Activated CD8-positive, alpha-beta memory T cell treated with anti-CD3 and anti-CD28 coated beads for 36 hours (primary cell): ENCODE data around the gene HIRIP3. TPM values are rescaled to one million over a fixed set of nuclear protein-coding genes. Genes with fewer than 3 reads are reported as not detected.
"Not testable (repeated sequence)": the region's sequence is repeated elsewhere in the genome, so short reads cannot be mapped to it uniquely, and the experiment has no call there.

ENCODE experiments used
- CTCF ChIA-PET: fragments of 350-600 bp; sonication (Branson Sonifier 250); formaldehyde crosslinking; loops from one replicate; lab custom pipeline; 2021; ENCODE audit warnings: antibody characterized with exemption; lab: Charles Lee
- POLR2A ChIA-PET: fragments of 350-600 bp; sonication (Branson Sonifier 250); formaldehyde crosslinking; loops from one replicate; lab custom pipeline; 2021; ENCODE audit warnings: antibody characterized with exemption; lab: Charles Lee
- total RNA-seq, 2 experiments: library from RNA; stranded (reverse); gene quantifications; one replicate each; pipeline ENCODE4 v1.2.3, GENCODE V29; 2021

HIRIP3 gene, protein sequence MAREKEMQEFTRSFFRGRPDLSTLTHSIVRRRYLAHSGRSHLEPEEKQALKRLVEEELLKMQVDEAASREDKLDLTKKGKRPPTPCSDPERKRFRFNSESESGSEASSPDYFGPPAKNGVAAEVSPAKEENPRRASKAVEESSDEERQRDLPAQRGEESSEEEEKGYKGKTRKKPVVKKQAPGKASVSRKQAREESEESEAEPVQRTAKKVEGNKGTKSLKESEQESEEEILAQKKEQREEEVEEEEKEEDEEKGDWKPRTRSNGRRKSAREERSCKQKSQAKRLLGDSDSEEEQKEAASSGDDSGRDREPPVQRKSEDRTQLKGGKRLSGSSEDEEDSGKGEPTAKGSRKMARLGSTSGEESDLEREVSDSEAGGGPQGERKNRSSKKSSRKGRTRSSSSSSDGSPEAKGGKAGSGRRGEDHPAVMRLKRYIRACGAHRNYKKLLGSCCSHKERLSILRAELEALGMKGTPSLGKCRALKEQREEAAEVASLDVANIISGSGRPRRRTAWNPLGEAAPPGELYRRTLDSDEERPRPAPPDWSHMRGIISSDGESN
- total RNA-seq = 10 to 100 TPM; 46.1 to 46.2 TPM

DNA sequence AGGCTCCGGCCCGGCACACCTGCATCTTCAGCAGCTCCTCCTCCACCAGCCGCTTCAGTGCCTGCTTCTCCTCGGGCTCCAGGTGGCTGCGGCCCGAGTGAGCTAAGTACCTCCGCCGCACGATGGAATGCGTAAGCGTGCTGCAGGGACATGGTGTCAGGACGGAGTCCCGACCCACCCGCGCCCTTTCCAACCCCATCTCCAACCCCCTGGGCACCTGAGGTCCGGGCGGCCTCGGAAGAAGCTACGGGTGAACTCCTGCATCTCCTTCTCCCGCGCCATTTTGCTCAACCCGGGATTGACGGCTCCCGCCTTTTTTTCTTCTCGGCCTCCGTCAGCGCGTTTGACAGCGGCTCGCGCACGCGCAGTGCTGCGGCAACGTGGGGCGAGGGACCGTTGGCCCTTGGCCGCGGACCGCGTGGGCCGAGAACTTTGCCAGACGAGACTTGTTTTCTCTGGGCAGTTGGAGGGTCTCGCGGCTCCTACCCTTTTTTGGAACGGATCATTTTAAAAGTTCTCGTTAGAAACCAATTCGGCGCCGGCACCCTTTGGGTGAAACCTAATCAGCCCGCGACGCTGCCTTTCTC is at the start of gene HIRIP3:
Gene HIRIP3, minus strand, starts transcription at position 294 of the 587 bp plus-strand sequence. Its CDS starts 12 bp downstream, at position 282.
- ChIA-PET POLR2A (interaction anchor here (1.1 to 2.1 kb wide), 3 partner anchors 22 to 187 kb away, joined by 4 to 10 read pairs (median 8); partner anchors contain the start of genes KCTD13 and TAOK2), CTCF (interaction anchor here (1.0 to 2.9 kb wide), 4 partner anchors 11 to 293 kb away, joined by 4 to 10 read pairs (median 6); no protein-coding TSS in a partner anchor)

DNA sequence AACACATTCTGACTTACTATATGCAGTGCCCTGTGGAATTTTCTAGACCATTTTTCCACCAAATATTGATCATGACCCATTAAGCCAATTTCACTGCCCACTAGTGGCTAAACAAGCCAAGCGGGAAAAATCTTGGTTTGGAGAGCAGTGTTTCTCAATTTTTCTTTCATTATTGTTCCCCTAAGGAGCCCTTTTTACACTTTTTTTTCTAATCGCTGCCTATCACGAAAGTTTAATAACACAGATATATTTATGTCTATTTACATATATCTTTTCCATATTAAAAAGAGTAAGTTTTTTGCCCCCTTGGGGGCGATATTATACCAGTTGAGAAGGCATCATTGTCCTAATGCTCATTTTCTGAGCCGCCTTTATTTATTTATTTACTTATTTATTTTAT is 46.4 kb upstream of the HIRIP3 start:
- ChIA-PET CTCF (interaction anchor here (0.7 to 2.0 kb wide), 4 partner anchors 10 to 388 kb away, joined by 3 to 8 read pairs (median 5); partner anchors contain the start of genes DCTPP1 and TBX6), POLR2A (interaction anchor here (0.9 kb wide), 1 partner anchor 50 kb away, joined by 5 read pairs; the partner anchor contains the start of gene TBX6)

DNA sequence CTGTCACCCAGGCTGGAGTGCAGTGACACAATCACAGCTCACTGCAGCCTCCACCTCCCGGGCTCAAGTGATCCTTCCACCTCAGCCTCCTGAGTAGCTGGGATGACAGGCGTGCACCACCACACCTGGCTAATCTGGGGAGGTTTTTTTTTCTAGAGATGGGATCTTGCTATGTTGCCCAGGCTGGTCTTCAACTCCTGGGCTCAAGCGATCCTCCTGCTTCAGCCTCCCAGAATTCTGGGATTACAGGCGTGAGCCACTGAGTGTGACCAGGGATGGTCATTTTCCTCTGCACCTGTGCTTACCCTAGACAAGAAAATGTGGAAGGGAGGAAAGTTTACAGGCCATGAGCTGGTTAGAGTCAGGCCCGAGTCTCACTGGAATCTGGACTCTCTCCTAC is 45.3 kb upstream of the HIRIP3 start:
- CTCF ChIA-PET, POLR2A ChIA-PET: not testable (repeated sequence)

DNA sequence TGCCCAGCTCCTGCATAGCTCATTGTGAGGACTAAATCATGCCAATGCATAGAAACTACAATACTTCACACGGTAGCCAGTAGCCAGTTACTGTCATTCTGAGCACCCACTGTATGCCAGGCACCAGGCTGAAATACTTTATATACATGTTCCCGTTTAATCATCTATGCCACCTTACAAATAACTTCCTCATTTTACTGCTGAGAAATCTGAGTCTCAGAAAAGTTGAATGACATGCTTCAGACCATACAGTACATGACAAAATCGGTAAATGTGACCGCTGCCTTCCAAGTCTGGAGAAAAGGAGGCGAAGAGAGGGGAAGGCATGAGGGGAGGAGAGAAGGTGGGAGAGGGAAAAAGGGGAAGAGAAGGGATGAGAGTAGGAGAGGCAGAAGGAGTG is 44.8 kb upstream of the HIRIP3 start:
- CTCF ChIA-PET = no interaction called here
- POLR2A ChIA-PET = no interaction called here

DNA sequence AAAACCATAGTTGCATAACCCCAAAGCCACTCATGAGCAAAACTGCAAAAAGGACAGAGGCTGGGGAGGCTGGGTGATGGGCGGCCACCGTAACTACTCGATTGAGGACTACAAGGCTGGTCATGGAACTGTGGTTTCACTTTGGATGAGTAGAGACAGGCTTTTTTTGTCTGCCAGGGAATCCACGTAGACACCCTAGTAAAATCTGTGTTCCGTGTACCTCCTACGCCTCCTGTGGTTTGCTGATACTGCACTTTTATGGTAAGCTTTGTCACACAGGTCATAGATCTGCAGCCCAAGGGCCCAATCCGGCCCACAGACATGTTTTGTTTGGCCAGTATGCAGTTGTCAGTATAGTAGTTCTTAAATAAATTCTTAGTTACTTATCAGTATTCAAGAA is 37.9 kb upstream of the HIRIP3 start:
- ChIA-PET POLR2A (no interaction called here), CTCF (interaction anchor here (1.0 to 2.8 kb wide), 11 partner anchors 10 to 334 kb away, joined by 3 to 13 read pairs (median 5); a partner anchor contains a TSS)

DNA sequence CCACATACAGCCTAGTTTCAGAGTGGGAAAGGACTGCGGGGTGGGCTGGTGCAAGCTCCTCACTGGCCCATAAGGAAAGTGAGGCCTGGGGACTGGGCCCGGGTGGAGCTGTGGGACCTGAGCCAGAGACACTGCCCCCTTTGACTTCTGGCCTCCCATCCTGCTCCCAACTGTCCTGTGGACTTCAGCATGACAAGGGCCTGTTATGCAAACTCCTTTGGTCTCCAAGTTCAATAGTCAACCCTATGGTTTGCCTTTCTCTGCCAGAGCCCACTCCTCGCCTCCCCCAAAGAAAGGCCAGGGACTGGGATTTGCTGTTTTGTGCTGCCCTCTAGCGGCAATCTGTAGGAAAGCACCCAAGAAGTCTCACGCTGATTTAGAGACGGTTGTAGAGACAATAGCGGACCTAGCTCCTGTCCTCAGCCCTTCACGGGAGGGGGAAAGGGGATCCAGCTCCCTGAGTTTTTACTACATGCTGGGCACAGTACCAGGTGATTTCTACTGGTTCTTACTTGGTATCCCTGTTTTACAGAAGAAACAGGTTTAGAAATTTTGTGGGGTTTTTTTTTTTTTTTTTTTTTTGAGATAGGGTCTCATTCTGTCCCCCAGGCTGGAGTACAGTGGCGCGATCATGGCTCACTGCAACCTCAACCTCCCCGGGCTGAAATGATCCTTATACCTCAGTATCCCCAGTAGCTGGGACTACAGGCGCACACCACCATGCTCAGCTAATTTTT is 36.8 kb upstream of the HIRIP3 start:
- ChIA-PET POLR2A (interaction anchor here (0.7 to 1.5 kb wide), 3 partner anchors 19 to 332 kb away, joined by 3 to 5 read pairs (median 3); partner anchors contain the start of gene ALDOA), CTCF (interaction anchor here (0.6 to 2.8 kb wide), 30 partner anchors 9 to 352 kb away, joined by 3 to 13 read pairs (median 4); partner anchors contain the start of genes C16orf92 and TBX6)

DNA sequence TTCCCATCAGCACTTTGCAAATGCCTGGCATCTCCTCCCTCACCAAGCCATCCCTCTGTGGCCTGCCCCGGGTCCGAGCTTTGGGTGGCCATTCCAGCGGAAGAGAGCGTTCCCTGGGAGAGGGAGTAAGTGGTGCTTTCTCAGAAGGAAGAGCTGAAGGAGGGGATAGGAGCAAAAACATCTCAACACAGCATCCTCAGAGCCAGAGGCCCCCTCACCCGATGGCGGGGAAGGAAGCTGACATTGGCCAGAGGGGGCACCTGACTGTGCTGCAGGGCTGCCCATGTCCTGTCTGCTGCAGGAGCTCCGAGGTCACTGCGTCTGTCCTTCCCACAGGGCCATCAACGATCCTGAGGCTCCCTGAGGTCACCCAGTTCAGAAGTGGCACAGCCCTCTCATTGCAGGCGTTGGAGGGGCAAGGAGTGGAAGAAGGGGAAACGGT is 36.1 kb upstream of the HIRIP3 start:
- ChIA-PET CTCF (interaction anchor here (0.9 to 2.8 kb wide), 16 partner anchors 9 to 332 kb away, joined by 3 to 13 read pairs (median 6); partner anchors contain the start of gene C16orf92), POLR2A (interaction anchor here (1.3 to 1.5 kb wide), 2 partner anchors 34 to 331 kb away, joined by 3 read pairs; partner anchors contain the start of gene ALDOA)

DNA sequence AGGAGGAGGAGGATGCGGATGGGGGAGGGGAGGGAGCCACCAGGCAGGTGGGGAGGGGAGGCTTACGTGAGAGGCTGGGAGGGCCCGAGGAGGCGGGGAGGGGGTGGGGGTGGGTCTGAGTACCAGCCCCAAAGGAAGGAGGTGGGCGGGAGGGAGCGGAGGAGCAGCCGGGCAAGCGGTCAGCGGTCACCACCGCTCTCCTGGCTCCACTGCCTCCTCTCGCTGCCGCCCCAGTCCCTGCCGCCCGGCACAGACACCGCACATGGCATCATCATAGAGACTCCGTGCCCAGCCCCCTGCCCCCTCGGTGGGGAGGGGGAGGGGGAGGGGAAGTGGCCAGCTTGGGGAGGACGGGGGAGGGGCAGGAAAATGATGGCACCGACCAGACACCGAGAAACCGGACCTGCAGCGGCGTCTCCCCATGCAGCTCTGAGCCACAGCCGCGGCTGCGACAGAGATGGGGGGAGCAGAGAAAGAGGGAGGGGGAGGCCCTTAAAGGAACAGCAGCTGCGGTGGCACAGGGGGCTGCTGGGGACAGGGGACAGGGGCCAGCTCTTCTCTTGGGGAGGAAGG is 35.5 kb upstream of the HIRIP3 start, which contains the start of gene TLCD3B:
Gene TLCD3B, minus strand, starts transcription at position 431 of the 573 bp plus-strand sequence. CDS start 744 bp downstream, outside the sequence.
- POLR2A ChIA-PET = no interaction called here
- CTCF ChIA-PET = interaction anchor here (0.7 to 2.8 kb wide), 6 partner anchors 8 to 182 kb away, joined by 3 to 11 read pairs (median 5); partner anchors contain the start of gene C16orf92

DNA sequence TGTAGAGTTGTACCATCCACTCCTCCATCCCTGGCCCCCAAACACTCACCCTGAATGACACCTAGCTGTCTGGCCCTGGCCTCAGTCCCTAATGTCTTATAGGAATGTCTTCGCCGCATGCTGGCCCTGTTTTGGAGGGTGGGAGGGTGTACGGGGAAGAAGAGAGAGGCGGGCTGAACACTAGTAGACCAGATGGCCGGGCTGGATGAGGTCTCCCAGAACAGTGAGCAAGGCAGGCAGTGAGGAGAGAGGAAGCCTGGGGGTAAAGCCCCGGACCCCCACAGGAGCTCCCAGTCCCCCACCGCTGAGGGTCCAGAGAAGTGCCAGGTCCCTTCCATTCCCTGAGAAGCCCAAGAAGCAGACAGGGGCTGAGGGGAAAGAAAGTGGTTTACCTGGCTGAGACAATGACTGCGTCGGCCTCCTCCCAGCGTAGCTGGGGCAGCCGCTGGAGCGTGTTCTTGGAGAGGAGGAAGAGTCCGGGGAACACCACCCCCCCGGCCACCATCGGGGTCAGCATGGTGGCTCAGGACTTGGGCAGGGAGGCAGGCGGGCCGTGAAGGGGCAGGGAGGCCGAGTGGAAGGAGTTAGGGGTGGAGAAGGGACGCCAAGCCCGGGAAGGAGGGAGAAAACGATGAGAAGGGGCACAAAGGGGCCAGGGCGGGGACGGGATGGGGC is 34.7 kb upstream of the HIRIP3 start:
- CTCF ChIA-PET = interaction anchor here (1.5 kb wide), 1 partner anchor 8 kb away, joined by 5 read pairs; the partner anchor contains the start of gene C16orf92

DNA sequence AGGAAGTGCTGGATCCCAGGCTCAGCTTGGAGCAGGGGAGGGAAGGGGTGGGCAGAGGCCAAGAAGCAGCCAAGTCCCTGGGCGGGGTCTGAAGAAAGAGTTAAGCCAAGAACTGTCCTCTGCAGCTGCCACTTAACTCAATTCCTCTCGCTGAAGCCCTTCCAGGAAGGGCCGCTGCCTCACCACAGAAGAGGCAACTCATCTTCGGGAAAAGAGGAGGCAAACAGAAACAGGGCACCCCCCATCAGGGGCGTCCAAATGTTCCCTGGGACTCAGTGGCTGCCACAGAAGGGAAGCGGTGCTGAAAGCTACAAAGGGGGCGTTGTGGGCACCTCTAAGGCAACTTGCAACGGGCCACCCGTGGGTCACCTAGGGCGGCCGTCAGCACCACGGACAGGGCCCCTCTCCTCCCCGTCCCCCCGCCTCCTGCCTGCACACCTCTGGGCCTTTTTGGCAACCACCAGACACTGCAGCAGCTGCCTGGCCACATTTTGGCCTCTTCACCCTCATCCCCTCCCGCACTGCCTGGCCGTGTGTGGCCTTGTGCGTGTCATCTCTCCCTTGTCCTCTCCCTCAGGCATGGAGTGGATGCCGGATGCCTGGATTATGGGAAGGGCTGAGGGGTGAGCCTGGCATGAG is 33.1 kb upstream of the HIRIP3 start:
- CTCF ChIA-PET = no interaction called here
- POLR2A ChIA-PET = no interaction called here

More for the DNA sequence above, 34.7 kb upstream of the HIRIP3 start:
- POLR2A ChIA-PET = no interaction called here

DNA sequence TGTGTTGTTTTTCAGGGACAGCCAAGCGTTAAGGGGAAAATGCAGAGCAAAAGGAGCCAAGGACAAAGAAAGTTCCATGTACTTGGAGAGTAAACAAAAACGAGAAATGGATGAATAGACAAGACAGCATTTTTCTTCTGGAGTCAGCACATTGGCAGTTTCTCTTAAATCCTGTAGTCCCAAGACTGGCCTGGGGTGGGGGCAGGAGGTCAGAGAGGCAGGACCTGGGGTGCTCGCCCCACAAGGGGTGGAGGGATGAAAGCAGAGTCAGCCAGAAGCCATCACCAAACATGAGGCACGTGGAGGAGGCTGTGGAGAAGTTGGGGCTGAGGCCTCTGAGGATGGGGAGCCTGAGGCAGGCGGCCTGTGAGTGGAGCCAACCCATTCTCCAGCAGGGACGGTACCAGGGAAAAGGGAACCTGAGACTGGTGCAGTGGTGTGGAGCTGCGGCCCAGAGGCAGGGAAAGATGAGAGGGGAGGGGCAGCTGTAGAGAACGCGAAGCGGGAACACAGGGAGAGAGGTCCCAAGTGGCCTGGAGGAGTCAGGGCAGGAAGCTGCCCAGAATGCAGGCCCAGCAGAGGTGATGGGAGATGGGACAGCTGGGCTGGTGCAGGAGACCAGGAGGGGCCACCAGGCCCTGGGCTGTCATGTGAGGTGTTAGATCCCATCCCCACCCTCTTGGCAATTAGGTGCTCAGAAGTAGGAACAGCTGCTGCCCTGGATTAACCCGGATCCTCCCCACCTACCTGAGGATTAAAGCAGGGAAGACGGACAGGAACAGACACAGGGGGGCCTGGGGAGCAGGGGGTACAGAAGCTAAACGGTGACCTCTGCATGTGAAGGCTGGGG is 32.4 kb upstream of the HIRIP3 start:
- ChIA-PET POLR2A (no interaction called here), CTCF (no interaction called here)

DNA sequence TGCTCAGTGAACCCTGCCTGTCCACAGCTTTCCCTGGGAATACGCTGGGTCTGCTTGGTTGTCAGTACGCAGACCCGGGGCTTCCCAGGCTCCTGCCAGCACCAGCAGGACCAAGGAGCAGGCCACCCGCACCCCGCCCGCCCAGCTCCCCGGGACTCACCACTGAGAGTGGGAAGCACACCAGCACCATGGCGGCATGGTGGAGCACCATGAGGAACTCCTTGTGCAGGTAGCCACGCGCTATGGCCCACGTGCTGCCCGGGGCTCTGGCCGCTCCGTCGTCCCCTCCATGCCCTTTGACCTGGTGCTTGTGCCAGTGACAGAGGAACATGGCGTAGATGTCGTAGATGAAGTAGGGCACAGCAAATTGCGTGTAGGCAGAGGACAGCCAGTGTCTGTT is 31.0 kb upstream of the HIRIP3 start:
- ChIA-PET CTCF (no interaction called here), POLR2A (no interaction called here)

DNA sequence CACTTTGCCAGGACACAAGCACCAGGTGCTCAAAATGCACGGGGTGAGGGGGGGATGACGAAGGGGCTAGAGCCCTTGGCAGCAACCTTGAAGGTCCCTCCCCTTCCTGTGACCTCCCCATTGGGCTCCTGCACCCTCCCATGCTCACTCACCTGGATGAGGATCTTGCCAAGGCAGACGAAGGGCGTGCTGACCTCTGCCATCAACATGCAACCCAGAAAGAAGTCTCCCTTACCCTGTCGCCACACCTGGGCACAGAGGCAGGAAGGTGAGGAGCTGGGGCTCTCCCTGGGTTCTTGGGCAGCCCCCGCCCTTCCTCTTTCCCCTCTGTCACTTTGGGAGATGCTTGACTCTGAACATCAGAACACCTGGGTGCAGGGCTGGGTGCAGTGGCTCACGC is 30.2 kb upstream of the HIRIP3 start:
- CTCF ChIA-PET = interaction anchor here (0.6 kb wide), 1 partner anchor 12 kb away, joined by 3 read pairs; no protein-coding TSS in a partner anchor
- POLR2A ChIA-PET = no interaction called here

DNA sequence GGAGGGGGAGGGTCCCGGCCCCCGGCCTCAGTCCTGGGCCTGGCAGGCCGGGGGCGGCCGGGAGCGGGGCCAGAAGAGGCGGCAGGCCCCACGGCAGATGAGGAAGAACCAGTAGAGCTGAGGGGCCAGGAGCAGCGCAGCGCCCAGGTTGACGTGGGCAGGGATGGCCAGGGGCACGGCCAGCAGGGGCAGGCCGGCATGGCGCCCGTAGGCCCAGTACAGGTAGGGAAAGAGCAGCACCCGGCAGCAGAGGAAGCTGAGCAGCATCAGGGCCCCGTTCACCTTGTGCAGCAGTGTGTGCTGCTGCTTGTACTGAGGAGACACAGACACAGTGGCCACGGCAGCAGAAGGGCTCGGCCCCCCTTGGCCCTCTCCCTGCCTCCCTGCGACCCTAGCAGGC is 29.7 kb upstream of the HIRIP3 start:
- ChIA-PET CTCF (no interaction called here), POLR2A (no interaction called here)

DNA sequence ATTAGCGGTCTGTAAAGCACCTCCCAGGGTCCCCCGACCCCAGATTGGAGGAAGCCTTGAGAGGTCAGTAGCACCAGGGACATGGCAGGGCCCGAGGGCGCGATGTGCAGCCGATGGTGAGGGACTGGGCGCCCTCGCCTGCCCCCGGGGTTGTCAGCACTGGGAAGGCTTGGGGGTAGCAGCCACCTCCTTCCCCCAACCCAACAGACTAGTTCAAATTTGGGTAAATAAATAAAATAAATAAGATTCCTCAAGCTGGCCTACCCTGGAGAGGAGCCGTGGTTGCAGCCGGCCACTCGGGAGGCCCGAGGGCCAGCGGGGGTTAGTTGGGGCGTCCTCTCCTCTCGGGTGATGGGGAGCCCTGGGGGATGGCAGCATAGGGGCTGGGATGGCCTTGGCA is 29.0 kb upstream of the HIRIP3 start:
- CTCF ChIA-PET = no interaction called here
- POLR2A ChIA-PET = no interaction called here

DNA sequence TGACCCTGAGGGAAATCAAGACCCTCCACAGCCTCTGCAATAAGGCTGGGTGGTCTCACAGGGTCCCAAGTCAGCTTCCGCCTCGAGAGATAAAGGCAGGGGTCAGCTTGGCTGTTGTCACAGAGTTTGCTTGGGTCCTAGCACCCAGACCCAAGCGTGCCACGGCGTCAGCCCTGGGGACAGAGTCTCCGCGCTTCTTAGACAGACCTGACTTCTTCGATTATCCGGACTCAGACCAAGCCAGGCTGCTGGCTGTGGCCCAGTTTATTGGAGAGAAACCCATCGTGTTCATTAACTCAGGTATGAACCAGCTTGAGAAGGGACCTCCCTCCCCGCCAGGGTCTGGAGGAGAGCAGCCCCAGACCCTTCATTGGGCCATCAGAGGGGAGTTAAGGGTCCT is 28.2 kb upstream of the HIRIP3 start:
- CTCF ChIA-PET = interaction anchor here (0.6 to 2.0 kb wide), 3 partner anchors 8 to 332 kb away, joined by 3 to 11 read pairs (median 3); no protein-coding TSS in a partner anchor

More for the DNA sequence above, 28.2 kb upstream of the HIRIP3 start:
- POLR2A ChIA-PET = interaction anchor here (0.5 kb wide), 1 partner anchor 16 kb away, joined by 3 read pairs; no protein-coding TSS in a partner anchor
